ENCODE results near the gene ROR2. TPM values are rescaled to one million over a fixed set of nuclear protein-coding genes. Genes with fewer than 3 reads are reported as not detected.

The ROR2 gene
- polyA plus RNA-seq, 1 donor, result 17.1 TPM

DNA sequence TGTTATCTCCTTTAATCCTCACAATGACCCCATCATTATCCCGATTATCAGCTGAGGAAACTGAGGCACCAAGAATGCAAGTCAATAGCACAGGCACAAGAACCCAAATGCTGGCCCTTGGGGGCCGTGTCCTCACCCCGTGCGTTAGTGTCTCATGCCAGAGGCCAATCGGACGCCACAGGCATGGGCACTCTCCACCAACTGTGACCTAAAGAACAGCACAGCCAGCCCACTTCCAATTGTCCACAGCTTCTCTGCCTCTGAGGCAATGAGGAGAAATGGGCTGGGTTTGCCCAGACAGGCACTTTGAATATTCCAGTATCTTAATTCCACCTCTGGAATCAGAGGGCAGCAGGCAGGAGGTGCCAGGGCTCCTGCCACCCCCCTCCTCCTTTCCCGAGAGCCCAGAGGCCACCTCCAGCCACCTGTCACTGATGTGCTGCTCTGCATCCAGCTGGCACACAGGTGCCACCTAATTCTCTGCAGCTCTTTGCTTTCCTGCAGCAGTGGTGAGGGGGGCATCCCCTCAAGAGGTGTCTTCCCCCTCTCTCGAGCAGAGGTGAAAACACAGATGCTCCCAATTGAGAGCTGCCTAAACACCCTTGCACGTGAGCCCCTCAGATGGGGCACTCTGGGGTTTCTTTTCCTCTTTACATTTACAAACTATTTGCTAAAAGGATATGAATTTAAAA, 107.5 kb downstream of the ROR2 start:
- no peak for DNase-seq

DNA sequence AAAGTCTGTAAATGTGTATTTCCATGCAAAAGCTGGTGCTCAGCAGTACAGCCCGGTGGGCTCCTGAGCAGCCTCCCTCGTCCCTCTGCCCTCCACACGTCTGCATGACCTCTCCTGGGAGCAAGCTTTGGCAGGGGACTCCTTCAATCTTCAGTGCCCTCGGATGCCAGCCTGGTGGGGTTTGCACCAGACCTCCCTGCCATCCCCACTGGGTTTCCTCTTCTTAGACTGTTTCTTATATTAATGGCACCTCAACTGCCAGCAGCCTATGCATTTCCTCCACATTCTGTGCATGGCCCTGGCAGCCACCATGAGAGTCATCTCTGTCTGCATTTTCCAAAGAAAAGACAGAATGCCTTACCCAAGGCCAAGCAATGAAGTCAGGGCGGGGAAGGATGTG, 108.4 kb downstream of the ROR2 start:
- no peak for DNase-seq

DNA sequence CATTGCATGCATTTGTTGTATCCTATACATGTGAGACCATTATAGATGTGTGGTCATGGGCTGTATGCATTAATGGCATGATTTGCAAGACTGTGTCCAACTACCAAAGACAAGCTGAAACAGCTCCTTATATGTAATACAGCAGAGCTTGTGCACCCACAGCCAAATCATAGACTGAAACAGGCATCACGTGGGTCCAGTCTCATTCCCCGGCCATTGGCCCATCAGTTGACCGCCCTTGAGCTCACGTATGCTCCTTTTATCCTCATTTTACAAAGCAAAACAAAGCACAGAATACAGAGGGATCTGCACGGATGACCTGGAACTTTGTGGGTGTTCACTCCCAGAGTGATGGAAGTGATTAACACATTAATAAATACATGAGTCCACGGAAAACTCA, 109.1 kb downstream of the ROR2 start:
- DNase-seq, result no peak

DNA sequence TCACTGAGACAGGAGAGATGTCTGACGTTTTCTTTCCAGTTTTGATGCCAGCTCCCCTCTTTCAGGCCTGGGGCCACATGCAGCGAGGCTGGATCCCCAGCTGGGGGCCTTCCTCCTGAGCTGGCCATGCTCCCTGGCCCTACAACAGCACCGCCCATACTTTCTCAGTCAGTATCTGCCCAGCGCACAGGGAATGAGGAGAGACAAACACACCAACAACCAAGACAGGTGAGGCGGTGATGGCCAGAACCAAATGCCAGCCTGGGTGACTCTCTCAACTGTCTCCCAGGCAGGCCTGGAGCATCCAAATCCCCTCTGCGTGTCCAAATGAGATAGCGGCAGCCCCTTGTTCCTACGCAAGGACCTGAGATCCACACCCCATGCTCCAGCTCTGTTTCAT, 109.6 kb downstream of the ROR2 start:
- no peak for DNase-seq

DNA sequence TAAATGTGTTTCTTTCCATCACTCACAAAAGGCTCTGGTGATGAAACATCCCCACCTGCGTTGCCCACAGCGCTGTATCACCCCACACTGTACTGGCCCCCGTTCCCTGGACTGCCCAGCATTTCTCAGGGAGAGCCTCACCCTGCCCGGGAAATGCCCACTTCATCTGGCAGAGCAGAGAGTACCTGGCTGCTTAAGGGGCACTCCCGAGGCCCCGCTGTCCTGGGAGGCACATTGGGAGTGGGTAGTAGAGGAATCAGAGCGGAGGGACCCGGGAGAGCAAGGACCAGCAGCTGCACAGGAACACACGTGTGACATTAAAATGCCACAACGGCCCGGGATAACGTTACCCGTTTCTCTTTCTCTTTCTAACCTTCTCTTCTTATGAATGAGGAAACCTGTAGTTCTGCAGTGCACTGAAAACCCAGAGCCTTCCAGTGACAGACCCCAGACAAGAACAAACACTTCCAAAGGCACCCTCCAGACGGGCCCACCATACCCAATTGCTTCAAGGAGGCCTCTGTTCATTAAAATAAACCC, 110.0 kb downstream of the ROR2 start:
- no peak for DNase-seq

DNA sequence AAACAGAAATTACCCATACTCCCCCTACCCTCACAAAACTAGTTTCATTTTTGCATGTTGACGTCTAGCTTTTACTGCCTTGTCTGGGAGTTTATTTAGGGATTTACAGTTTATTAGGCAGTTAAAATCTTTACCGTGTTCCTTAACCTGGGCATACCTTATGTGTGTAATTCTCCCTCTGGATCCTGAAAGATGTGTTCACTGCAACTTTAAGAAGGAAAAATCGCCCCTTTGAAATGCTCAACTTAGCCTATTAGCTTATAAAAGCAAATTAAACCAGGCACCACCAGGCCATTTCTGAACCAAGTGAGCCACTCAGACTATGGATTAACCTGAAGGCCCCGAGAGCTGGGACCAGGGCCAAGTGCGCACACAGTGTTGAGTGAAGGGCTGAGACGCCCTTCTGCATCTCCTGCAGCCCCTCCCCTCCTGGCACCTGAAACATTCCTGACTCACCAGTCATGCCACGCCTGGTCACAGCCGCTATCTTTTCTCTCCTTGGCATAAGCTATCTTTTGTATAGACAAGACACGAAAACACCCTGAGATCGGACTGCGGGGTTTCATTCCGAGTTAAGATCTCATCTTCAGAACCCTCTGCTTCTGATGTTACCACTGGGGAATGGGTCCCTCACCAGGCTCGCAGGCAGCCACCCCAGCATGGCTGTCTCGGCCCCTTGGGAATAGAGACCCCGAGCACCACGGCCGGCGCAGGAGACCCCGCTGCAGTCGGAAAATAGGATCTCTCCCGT, 111.9 kb downstream of the ROR2 start:
- DNase-seq, result no peak

DNA sequence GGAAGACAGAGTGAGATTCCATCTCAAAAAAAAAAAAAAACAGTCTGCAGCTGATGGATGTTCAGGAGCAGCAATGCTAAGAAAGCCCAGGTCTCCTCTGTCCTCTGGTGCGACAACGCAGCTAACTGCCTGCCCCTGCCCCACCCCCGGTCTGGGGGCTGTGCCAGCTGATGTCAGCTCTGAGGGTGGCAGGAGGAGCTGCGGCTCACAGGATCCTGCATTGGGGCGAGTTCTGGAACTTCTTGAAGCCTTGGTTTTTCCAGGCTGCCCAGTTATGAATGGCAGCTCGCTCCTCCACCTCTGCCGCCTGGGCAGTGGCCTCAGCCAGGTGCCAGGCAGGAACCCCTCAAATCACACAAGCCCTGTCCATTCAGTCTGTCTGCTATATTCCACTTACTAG, 113.5 kb downstream of the ROR2 start:
- DNase-seq, result no peak

DNA sequence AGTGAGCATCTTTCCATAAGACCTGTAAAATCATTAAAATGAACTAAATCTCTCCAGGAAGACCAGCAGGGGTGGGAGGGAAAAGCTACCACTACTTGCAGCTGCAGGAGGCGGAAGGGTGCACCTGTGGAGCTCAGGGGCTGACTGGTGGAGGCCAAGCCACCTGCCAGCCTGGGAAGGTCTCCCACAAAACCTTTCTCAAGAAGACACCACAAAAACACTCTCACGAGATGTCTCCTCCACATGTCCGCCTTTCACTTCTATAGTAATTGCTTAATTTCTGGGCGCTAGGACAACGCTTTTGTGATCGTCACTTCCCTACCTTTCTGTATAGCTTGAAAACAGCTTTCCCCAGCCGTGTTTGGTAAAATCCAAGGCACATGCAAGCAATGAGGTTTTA, 114.4 kb downstream of the ROR2 start:
- no peak for DNase-seq

DNA sequence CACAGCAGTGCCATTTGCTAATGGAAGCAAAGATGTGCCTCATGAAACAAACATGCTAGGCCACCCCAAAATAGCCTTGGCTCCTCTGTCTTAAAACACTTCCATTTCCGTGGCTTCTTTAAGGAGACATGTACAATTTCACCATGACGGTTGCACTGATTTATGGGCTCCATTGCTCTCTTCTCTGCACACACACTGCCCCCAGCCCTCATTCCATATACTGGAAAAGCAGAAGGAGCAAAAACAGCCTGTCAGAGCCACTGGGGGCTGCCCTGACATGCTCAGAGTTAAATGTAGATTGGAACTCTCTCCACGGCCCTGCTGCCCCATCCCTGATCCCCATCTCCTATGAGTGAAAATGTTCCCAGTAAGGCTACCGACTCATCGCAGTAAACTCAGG, 114.8 kb downstream of the ROR2 start:
- no peak for DNase-seq

DNA sequence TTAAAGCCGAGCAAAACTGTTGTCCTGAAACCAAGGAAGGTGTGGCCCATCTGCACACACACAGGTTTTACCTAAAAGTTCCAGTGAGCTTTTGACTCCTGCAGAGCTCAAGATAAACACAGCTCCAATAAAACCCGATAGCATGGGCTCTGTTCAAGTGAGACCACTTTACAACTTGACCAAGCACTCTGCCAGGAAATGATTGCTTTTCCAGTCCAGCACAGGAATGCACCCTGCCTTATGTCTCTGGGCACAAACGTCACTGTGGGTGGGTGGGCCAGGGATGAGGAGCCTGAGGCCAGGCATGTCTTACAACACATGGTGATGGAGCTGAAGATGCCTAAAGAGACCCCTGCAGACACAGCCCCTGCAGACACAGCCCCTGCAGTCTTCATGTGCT, 115.3 kb downstream of the ROR2 start:
- peak; percentile 60 for DNase-seq

DNA sequence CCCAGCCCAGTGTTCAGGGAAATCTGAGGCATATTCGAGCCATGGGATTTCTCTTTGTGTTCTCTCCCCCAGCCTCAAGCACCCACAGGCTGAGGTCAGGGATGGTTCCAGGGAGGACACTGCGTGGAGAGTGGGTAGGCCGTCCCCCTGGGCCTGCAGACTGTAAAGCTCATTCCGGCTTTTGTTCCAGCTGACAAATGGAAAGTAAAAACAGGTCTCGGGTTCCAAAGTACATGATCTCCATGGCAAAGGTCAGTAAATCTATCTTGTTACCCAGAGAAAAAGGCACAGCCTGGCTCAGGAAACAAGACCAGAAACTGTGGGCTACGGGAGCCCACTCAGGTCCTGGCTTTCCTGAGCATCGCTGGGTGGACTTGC, 116.2 kb downstream of the ROR2 start:
- DNase-seq, result no peak

DNA sequence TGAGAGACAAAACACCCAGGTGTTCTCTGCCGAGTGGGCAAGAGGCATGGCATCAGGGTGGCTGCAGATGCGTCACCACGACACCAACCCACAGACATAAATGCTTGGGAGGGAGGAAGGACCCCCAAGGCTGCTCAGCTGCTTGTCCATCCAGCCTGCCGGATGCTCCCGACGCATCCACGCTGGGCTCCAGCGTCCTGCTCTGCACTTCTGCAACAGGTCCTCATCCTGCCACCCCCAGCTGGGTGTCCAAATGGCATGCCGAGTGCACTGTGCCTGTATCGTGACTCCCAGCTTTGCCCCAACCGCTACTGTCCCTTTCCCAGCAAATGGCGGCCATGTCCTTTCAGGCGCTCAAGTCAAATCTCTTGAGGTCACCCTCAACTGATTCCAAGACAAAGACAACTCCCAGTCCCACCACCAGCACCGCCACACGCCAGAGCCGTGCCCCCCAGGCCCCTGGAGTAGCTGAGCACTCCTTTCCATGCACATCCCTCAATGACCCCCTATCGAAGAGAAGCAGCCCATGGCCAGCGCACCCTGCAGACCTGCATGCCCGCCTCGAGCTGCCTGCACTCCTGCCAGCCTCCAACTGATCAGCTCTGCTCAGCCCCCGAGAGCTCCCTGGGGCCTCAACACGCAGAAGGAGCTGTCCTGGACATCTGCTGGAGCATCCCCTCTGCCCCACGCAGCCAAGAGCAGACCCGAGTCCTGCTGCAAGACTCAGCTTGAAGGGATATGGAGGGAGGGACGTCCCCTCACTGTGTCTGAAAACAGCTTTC, 116.7 kb downstream of the ROR2 start:
- DNase-seq, result no peak

DNA sequence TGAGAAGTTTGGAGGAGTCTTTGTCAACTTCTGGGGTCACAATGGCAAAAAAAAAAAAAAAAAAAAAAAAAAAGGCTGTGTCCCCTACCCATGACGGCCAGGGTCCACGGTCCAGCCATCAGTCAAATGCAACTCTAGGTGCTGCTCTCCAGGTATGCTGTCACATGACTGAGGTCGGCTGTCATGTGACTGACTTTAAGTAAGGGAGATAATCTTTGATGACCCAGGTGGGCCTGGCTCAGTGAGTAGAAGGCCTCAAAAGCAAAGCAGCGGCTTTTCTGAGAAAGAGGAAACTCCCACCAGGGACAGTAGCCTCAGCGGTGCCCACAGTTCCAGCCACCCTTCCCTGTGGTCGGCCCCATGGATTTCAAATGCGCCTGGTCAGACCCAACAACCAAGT, 117.7 kb downstream of the ROR2 start:
- no peak for DNase-seq

DNA sequence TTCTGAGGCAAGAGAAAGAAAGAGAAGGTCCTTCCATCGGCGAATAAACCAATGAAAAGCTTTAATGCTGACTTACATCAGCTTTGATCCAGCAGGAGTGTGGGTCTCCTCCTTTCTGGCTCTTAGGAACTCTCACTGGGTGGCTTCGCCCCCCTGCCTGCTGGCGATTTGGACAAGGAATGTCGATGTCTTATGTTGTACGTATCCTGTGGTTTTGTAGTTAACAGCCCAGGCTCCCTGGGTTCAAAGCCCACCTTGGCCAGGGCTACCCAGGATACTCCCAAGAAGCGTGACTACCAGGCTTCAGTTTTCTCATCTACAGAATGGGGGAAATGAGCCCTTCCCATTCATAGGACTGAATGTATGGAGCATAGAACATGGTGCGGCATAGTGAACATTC, 124.2 kb downstream of the ROR2 start:
- no peak for DNase-seq

DNA sequence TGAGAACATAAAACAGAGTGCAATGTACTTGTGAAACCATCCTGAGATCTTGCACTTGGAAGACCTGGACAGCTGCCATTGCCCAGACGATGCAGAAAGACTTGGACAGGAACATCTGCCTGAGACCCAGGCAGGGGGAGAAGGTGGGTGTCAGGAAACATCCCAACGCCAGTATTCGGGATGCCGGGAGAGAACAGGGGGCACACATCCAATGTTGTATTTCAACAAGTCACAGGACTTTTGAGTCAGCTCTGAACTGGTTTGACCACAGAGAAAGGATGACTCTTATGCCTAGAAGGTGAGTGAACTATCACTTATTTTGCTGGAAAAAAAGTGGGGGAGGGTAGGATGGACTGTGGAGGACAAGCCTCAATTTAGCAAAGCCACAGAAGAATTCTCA, 124.6 kb downstream of the ROR2 start:
- DNase-seq, result no peak

DNA sequence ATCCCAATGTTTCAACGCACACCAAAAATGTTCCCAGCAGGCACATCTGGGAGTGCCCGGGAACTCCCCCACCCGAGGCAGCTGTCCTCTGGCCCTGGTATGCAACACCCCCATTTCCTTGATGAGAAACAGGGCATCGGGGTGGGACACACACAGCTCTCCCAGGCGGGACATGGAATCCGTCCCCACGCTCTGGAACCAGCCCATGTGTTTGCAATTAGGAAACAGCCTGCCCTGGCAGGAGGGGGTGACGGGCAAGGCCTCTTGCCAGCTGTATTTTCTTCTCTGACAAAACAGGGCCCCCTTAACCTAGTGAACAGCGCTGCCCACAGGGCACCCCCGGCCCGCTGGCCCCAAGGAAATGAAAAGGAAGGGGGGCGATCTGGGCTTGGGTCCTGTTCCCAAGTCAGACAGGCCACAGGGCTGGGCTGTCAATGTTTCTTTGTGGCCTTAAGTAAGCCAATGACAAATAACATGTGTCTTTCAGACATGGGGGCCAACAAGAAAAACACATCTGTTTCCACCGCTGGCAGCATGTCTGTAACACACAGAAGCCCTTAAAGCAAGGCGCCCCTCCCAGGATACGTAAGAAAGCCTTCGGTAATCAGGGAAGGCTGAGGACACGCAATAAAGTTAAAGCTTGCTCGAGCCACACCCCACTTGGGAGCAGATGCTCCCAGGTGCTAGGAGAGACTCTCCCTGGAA, 125.3 kb downstream of the ROR2 start:
- no peak for DNase-seq

DNA sequence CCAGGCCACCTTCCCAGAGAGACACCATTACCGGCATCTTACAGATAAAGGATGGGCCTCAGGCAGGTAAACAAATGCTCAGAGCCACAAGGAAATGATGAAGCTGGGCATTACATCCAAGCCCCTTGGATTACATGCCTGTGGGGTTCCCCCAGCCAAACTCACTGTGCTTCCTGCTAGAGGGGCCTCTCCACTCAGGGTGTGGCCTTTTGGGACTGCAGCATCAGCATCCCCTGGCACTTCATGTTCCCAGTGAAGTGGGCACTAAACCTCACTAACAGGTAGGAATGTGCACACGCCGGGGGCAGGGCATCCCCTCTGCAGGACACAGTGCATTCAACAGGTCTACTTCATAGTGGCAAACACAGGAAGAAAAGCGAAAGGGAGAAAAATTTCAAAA, 125.9 kb downstream of the ROR2 start:
- DNase-seq, result no peak

DNA sequence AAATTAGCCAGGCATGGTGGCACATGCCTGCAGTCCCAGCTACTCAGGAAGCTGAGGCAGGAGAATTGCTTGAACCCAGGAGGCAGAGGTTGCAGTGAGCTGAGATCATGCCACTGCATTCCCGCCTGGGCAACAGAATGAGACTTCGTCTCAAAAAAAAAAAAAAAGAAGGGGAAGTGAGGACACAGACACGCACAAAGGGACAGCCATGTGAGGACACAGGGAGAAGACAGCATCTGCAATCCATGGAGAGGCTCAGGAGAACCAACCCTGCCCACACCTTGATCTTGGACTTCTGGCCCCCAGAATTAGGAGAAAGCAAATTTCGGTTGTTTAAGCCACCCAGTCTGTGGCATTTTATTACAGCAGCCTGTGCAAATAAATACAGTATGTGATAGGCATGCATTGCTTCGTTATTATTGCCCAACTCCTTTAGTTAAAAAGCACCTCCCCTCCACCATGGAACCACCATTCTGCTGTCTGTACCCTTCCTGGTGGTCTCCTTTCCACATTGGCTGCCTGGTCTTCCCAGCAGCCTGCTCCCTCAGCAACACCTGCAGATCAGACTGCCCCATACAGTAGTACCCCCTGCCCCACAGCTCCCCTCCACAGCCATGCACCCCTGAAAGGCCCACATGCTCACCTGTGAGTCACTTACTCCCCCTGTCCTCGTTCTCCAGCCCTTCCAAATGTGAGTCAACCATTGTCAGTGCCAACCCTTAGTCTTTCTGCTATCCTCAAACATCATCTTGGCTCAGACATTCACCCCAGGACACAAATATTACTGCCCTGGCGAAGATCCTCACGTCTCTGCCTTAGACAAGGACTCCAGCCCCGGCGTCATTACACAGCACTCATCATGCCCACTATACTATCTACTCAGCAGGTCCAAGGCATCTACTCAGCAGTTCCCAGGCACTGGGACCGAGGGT, 128.8 kb downstream of the ROR2 start:
- DNase-seq, result no peak

DNA sequence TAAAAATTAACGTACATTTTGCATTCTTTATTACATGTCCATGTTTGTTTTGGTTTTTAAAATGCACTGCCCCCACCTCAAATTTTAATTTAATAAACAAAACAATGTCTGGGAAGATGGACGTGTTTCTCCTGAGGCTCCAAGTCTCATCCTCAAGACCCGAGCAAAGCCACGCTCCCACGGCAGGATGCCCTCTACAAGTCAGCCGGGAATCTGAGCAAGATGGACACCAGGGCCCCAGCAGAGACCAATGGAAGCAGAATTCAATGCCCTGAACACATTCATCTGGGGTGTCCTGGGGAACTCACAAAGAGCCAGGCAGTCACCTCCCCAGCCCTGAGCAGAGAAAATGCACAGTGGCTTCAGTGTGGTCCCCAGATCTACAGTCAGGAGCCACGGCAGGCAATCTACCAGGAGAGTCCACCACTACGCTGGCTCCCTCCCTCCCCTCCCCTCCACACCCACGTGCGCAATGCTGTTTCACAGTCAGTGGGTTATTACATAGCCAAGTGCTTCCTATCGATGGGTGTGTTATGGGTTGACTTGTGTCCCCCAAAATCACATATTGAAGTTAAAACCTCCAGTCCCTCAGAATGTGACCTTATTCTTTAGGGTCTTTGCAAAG, 129.8 kb downstream of the ROR2 start:
- no peak for DNase-seq

DNA sequence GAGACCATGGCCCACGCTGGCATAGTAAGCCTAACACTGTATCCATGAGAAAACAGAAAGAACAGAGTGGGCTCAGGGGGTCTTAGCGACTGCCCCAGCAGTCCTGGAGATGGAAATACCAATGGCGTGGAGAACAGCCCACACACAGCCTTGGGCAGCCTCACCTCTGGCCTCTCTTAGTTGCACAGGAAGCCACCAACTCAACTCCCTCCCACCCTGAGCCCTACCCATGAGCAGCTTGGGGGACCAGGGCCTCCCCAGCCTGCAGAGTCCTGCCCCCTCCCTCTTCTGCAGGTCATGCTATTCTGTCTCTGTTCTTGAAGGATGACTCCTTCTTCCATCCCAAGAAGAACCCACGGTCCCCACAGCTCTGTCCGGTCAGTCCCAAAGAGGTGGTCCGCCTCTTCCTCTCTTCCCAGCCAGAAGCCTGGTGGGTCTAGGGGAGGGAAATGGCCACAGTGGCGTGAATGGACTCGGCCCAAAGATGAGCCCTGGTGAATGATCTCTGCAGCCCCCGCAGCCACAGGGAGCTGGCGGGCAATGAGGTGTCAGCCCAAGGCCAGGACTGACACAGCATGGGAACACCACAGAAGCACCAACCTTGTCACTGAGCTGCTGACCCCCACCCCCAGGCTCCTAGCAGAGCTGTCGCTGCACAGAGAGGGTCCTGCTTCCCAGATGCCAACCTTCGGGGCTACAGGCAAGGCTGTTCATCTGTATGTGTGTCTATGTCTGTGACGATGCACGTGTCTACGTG, 131.2 kb downstream of the ROR2 start:
- no peak for DNase-seq
